Colonic mucosa (tissue), 4 donors: ENCODE results near the gene KIAA0232. TPM values are rescaled to one million over a fixed set of nuclear protein-coding genes. Genes with fewer than 3 reads are reported as not detected.
"Not testable (repeated sequence)": the region's sequence is repeated elsewhere in the genome, so short reads cannot be mapped to it uniquely, and the experiment has no call there.

ENCODE experiments used
- DNase-seq: peaks from one replicate; pipeline ENCODE4 v3.0.0-alpha.2; 2020
- H3K27ac ChIP-seq: fragments of 200-600 bp; one replicate; pipeline ENCODE4 v1.8.0; 2021
- H3K27me3 ChIP-seq: fragments of 200-600 bp; one replicate; pipeline ENCODE4 v1.8.0; 2021
- H3K36me3 ChIP-seq: fragments of 200-600 bp; one replicate; pipeline ENCODE4 v1.8.0; 2021
- H3K4me1 ChIP-seq: fragments of 200-600 bp; one replicate; pipeline ENCODE4 v1.8.0; 2021; ENCODE audit warnings: mild to moderate bottlenecking
- H3K4me3 ChIP-seq: fragments of 200-600 bp; one replicate; pipeline ENCODE4 v1.8.0; 2021
- H3K9ac ChIP-seq, 2 donors: one replicate each; pipeline ENCODE4 v1.7.0; 2013; ENCODE audit warnings: control low read depth in 2 of 2, low read depth in 2 of 2, low read length in 2 of 2
- H3K9me3 ChIP-seq: fragments of 200-600 bp; one replicate; pipeline ENCODE4 v1.8.0; 2021
- intact Hi-C: fragments of 100-400 bp; cut with DNase I; formaldehyde crosslinking; loops from one replicate; pipeline ENCODE4 v1.14.1; 2022
- total RNA-seq, 2 donors: library from RNA; stranded (reverse); fragmentation: NEBNext Ultra II Directional in 1 of 2; extraction: Animal tissue kit (Norgen Biotek cat#: 25700) in 1 of 2; gene quantifications; one replicate each; pipeline ENCODE4 v1.2.1, GENCODE V29; 2021
- TF ChIP-seq, protein P1 (sequence below): fragments of 200-600 bp; IDR thresholded peaks from one replicate; pipeline ENCODE4 v1.8.0; 2022; ENCODE audit warnings: antibody characterized with exemption, mild to moderate bottlenecking
- donor health status: healthy.
- donor health status: DM: no; HTN: no; CAD: no.
- donor health status: DM: no; HTN: no; CAD: no.

Gene KIAA0232
- total RNA-seq, 2 donors from 2014 or later, result 20.8 to 32.8 TPM

- no peaks in the 10 kb centered on the region for H3K36me3 ChIP-seq
- H3K27me3 ChIP-seq, result no peaks in the 10 kb centered on the region
- no peak for DNase-seq
- no peak overlapping the region for H3K27ac ChIP-seq
- TF ChIP-seq, protein P1, sequence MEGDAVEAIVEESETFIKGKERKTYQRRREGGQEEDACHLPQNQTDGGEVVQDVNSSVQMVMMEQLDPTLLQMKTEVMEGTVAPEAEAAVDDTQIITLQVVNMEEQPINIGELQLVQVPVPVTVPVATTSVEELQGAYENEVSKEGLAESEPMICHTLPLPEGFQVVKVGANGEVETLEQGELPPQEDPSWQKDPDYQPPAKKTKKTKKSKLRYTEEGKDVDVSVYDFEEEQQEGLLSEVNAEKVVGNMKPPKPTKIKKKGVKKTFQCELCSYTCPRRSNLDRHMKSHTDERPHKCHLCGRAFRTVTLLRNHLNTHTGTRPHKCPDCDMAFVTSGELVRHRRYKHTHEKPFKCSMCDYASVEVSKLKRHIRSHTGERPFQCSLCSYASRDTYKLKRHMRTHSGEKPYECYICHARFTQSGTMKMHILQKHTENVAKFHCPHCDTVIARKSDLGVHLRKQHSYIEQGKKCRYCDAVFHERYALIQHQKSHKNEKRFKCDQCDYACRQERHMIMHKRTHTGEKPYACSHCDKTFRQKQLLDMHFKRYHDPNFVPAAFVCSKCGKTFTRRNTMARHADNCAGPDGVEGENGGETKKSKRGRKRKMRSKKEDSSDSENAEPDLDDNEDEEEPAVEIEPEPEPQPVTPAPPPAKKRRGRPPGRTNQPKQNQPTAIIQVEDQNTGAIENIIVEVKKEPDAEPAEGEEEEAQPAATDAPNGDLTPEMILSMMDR, result no peak
- intact Hi-C loops, result no loop called here
- no peak overlapping the region for H3K9ac ChIP-seq
- H3K4me3 ChIP-seq, result no peak overlapping the region
- H3K4me1 ChIP-seq, result peaks cover 7% of the 10 kb centered on the region
- no peaks in the 10 kb centered on the region for H3K9me3 ChIP-seq
These were observed 106.1 kb downstream of the KIAA0232 start for GRCh38 chr4:6888506-6889071.

DNA sequence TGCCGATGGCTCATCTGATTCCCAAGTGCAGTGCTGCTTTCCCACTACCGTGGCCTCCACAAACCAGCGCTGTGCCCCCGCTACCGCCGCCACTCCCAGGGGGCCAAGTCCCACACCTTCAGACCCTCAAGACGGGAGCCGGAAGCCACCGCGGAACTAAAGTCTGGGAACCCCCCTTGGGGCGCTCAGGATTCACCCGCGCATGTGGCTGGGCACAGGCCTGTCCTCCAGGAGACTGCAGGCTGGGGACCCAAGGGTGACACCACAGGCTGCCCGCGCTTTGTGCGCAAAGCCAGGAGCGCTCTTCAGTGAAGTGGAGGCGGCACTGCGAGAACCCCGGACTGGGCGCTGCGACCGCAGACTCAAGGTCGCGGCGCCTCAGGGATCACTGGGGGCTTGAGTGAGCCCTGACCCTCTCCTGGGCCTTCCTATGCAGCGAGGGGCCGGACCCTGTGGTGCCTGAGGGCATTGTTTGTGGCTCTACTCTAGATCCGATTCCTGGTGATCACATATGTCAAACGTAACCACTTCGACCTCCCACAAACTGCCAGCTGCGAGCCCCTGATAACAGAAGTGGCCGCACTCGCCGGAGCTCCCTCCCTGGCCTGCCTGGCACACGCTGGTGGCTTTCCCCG is 106.7 kb downstream of the KIAA0232 start:
- Histone ChIP-seq H3K27ac (no peak overlapping the region), H3K4me1 (peaks cover 11% of the 10 kb centered on the region)
- no peak for DNase-seq

DNA sequence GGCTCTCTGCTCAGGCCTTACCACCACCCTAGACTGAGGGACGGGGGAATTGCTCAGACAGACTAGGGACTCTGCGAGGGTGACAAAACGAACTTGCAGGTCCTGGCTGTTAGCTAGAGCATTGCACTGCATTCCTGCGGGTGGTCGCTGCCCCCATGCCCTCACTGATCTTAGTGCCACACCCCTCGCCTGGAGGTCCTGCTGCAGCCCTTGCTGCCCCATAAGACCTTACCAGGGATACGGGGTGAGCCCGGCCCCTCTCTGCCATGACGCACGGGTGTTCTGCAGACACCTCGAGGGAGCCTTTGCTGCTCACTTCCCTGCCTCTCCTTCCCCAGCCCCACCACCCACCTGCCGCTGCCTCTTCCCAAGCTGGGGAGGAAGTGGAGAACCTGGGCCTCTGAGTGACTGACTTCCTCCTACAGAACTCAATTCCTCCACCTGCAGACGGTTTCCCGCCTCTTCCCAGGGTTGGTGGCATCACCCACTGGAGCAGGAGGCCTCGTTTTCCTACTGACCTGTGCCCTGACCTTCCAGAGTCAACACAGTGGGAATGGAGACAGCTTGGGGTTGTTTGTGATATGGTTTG is 107.3 kb downstream of the KIAA0232 start:
- Histone ChIP-seq H3K9me3 (no peaks in the 10 kb centered on the region), H3K9ac (no peak overlapping the region), H3K4me1 (peaks cover 11% of the 10 kb centered on the region), H3K36me3 (no peaks in the 10 kb centered on the region), H3K27me3 (no peaks in the 10 kb centered on the region), H3K4me3 (no peak overlapping the region), H3K27ac (no peak overlapping the region)
- intact Hi-C loops, result no loop called here
- no peak for DNase-seq
- TF ChIP-seq, protein P1, result no peak

More for the DNA sequence above, 106.7 kb downstream of the KIAA0232 start:
- intact Hi-C loops, result no loop called here
- no peaks in the 10 kb centered on the region for H3K9me3 ChIP-seq
- H3K9ac ChIP-seq, result no peak overlapping the region
- no peaks in the 10 kb centered on the region for H3K27me3 ChIP-seq
- no peaks in the 10 kb centered on the region for H3K36me3 ChIP-seq
- no peak overlapping the region for H3K4me3 ChIP-seq
- TF ChIP-seq, protein P1, result no peak

- TF ChIP-seq, protein P1, result no peak
- peaks cover 11% of the 10 kb centered on the region for H3K4me1 ChIP-seq
These were observed 107.8 kb downstream of the KIAA0232 start for GRCh38 chr4:6890358-6890757.

DNA sequence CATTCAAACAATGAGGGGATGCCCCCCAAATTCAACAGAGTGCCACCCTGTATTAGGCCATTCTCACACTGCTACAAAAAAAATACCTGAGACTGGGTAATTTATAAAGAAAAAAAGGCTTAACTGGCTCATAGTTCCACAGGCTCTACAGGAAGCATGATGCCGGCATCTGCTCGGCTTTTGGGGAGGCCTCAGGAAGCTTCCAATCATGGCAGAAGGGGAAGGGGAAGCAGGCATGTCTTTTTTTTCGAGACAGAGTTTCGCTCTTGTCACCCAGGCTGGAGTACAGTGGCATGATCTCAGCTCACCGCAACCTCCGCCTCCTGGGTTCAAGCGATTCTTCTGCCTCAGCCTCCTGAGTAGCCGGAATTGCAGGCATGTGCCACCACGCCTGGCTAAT is 108.4 kb downstream of the KIAA0232 start:
- H3K9ac ChIP-seq, H3K36me3 ChIP-seq, H3K9me3 ChIP-seq, intact Hi-C loops, DNase-seq, H3K27ac ChIP-seq, H3K4me3 ChIP-seq, H3K27me3 ChIP-seq: not testable (repeated sequence)
- H3K4me1 ChIP-seq, result peaks cover 11% of the 10 kb centered on the region

More at GRCh38 chr4:6890358-6890757, 107.8 kb downstream of the KIAA0232 start:
- H3K4me3 ChIP-seq, result no peak overlapping the region
- H3K27ac ChIP-seq, result no peak overlapping the region
- no peaks in the 10 kb centered on the region for H3K27me3 ChIP-seq
- intact Hi-C loops, result no loop called here
- DNase-seq, result no peak
- H3K36me3 ChIP-seq, result no peaks in the 10 kb centered on the region
- no peak overlapping the region for H3K9ac ChIP-seq
- no peaks in the 10 kb centered on the region for H3K9me3 ChIP-seq
